ENCODE measurements around the gene SLC45A1. TPM values are rescaled to one million over a fixed set of nuclear protein-coding genes. Genes with fewer than 3 reads are reported as not detected.

SLC45A1 gene
- total and polyA plus RNA-seq, 2 of the 4 experiments (the other 2 are of a cell fraction) = 0.72 to 3.9 TPM

GRCh38 chr1:8349961-8350360, 32.0 kb downstream of the SLC45A1 start:
- H3K4me2 ChIP-seq (ENCODE audit: low read depth, low read length) = no peak overlapping the region
- peaks cover 0 to 25% of the 10 kb centered on the region in 2 experiments; a peak in 2 of 4 replicates for H3K79me1 ChIP-seq (ENCODE audit: low read depth in 1 of 2, low read length in 2 of 2)
- H3K36me3 ChIP-seq (ENCODE audit: control insufficient read depth, insufficient read depth, low read length) = peaks cover 22% of the 10 kb centered on the region
- H3K23ac ChIP-seq (ENCODE audit: low read depth, low read length) = no peak overlapping the region
- H3K9me1 ChIP-seq (ENCODE audit: insufficient read depth, low read length) = peaks cover 6% of the 10 kb centered on the region; the same call in 1 of the 2 replicates
- no peak for TF ChIP-seq FOS (IDR thresholded peaks at IDR 0.05; ENCODE audit: low read depth, low read length)
- no peak overlapping the region for H2AK9ac ChIP-seq (replicated peaks; ENCODE audit: low read depth, low read length, poor library complexity)
- no peak overlapping the region for H2BK20ac ChIP-seq (ENCODE audit: low read depth, low read length)
- no peak for ATAC-seq (ENCODE audit: low read depth)
- no peak overlapping the region for H2BK120ac ChIP-seq (ENCODE audit: low read depth, low read length)
- 0 out of 2 replicates have a peak overlapping the region, but pooled peaks have one; percentile 6 for H2AK5ac ChIP-seq (ENCODE audit: low read depth, low read length)
- no peak overlapping the region for H2BK15ac ChIP-seq (ENCODE audit: low read depth, low read length)
- H3K9me3 ChIP-seq (ENCODE audit: control insufficient read depth, insufficient read depth, low read length) = no peaks in the 10 kb centered on the region
- 79% methylated on average over 9 of the region's 14 CpGs; no CpG with 5 or more reads in 1 of the 2 experiments for WGBS, 2 experiments (ENCODE audit: extremely low coverage in 2 of 2, insufficient read length in 1 of 2)
- 0 out of 2 replicates have a peak, but pooled peaks cover 8% of the 10 kb centered on the region for H4K20me1 ChIP-seq (ENCODE audit: insufficient read depth, low read length)
- ChIA-PET CTCF (interaction anchor here (0.6 kb wide), 1 partner anchor 219 kb away, joined by 3 read pairs; no protein-coding TSS in a partner anchor), POLR2A (ENCODE audit: unreplicated experiment) (no interaction called here)
- H2AFZ ChIP-seq (replicated peaks; ENCODE audit: low read length, poor library complexity) = no peak overlapping the region
- no peak overlapping the region for H3K27ac ChIP-seq (ENCODE audit: insufficient read depth, low read length)
- DNase-seq = no peak
- no peak overlapping the region for H3K18ac ChIP-seq (ENCODE audit: low read depth, low read length)
- H3K9ac ChIP-seq (ENCODE audit: low read depth, low read length) = no peak overlapping the region
- H4K91ac ChIP-seq (ENCODE audit: insufficient read depth, low read depth, low read length) = no peak overlapping the region
- no peak overlapping the region for H3K4me3 ChIP-seq (ENCODE audit: insufficient read depth, low read depth, low read length)
- in situ Hi-C loops (cut with MboI; ENCODE audit: low sequenced_read_pairs) = loop anchor here (5.0 kb wide), 1 partner anchor 373 kb away; no protein-coding TSS in a partner anchor
- intact Hi-C loops (cut with micrococcal nuclease) = loop anchor here (1.0 kb wide), 3 partner anchors 335 to 375 kb away; no protein-coding TSS in a partner anchor
- no peak overlapping the region for H3K4ac ChIP-seq (ENCODE audit: low read depth, low read length)
- dilution Hi-C loops (cut with HindIII; ENCODE audit: low sequenced_read_pairs, unreplicated experiment) = no loop called here
- BruUV-seq (replicated peaks) = no TSS peak
- no peak overlapping the region for H4K8ac ChIP-seq (ENCODE audit: low read depth in 2 of 2, low read length in 2 of 2)
- no peak overlapping the region for H3K56ac ChIP-seq (ENCODE audit: extremely low read depth, insufficient read depth, low read length)
- H4K5ac ChIP-seq (ENCODE audit: low read depth, low read length) = no peak overlapping the region
- no peak overlapping the region for H2BK5ac ChIP-seq (ENCODE audit: low read depth, low read length, poor library complexity, severe bottlenecking)
- H3K14ac ChIP-seq (replicated peaks; ENCODE audit: low read depth, low read length) = no peak overlapping the region
- H3K27me3 ChIP-seq (ENCODE audit: control insufficient read depth, insufficient read depth, low read length) = no peaks in the 10 kb centered on the region
- peaks cover 13% of the 10 kb centered on the region for H3K4me1 ChIP-seq (ENCODE audit: control insufficient read depth, insufficient read depth, low read length)

Measured in IMR-90 (cell line).